K562 (cell line): ENCODE results near the gene RCC2. TPM values are rescaled to one million over a fixed set of nuclear protein-coding genes. Genes with fewer than 3 reads are reported as not detected.
A peak's percentile ranks its signal among the peaks of the same experiment; 100 is the strongest.

ENCODE experiments used
- ATF2 ChIP-seq: sonication (generic); formaldehyde crosslinking; IDR thresholded peaks from 2 replicates; pipeline ENCODE4 v1.8.1; 2022; ENCODE audit warnings: missing genetic modification reagents
- BDP1 ChIP-seq: IDR thresholded peaks from 3 replicates; pipeline ENCODE4 v1.6.1; 2011; ENCODE audit not compliant: insufficient read length, insufficient read depth
- CREB3L1 ChIP-seq: fragments of 450-650 bp; IDR thresholded peaks from 2 replicates; pipeline ENCODE4 v1.6.1; 2014; ENCODE audit warnings: low read depth, mild to moderate bottlenecking, moderate library complexity, borderline replicate concordance
- ELK1 ChIP-seq: sonication (generic); formaldehyde crosslinking; IDR thresholded peaks from 2 replicates; pipeline ENCODE4 v1.8.1; 2022; ENCODE audit warnings: missing genetic modification reagents
- HBP1 ChIP-seq: fragments of 450-650 bp; formaldehyde crosslinking; IDR thresholded peaks from 2 replicates; pipeline ENCODE4 v1.4.0; 2022; ENCODE audit warnings: missing genetic modification characterization
- HSF4 ChIP-seq: fragments of 250-450 bp; sonication (Bioruptor Pico); IDR thresholded peaks from 2 replicates; pipeline ENCODE4 v2.1.2; 2022; ENCODE audit warnings: mild to moderate bottlenecking, moderate library complexity, borderline replicate concordance
- JUNB ChIP-seq: fragments of 450-650 bp; formaldehyde crosslinking; conservative IDR thresholded peaks from 2 replicates; pipeline ENCODE4 v1.4.0; 2020; ENCODE audit warnings: mild to moderate bottlenecking
- MAFG ChIP-seq: fragments of 450-650 bp; conservative IDR thresholded peaks from 2 replicates; pipeline ENCODE4 v1.6.1; 2016; ENCODE audit warnings: missing genetic modification characterization, missing compliant biosample characterization
- MEF2D ChIP-seq: conservative IDR thresholded peaks from 2 replicates; pipeline ENCODE4 v1.6.1; 2016; ENCODE audit warnings: low read depth, missing genetic modification characterization, missing compliant biosample characterization
- MTF1 ChIP-seq: fragments of 250-450 bp; sonication (Bioruptor Pico); IDR thresholded peaks from 2 replicates; pipeline ENCODE4 v1.9.0; 2021; ENCODE audit warnings: moderate library complexity, mild to moderate bottlenecking, inconsistent platforms, borderline replicate concordance
- NCOA6 ChIP-seq: fragments of 450-650 bp; IDR thresholded peaks from 2 replicates; pipeline ENCODE4 v1.6.1; 2017; ENCODE audit warnings: mild to moderate bottlenecking
- PCBP1 ChIP-seq: fragments of 200-400 bp; formaldehyde crosslinking; IDR thresholded peaks from 2 replicates; pipeline ENCODE4 v1.6.1; 2018; ENCODE audit warnings: mild to moderate bottlenecking, low read depth, low read length; ENCODE audit not compliant: poor library complexity, severe bottlenecking
- RBM22 ChIP-seq: fragments of 200-400 bp; formaldehyde crosslinking; IDR thresholded peaks from 2 replicates; pipeline ENCODE4 v1.6.1; 2018; ENCODE audit warnings: low read length, low read depth; ENCODE audit not compliant: poor library complexity, severe bottlenecking
- RBM25 ChIP-seq: fragments of 200-400 bp; formaldehyde crosslinking; IDR thresholded peaks from 2 replicates; pipeline ENCODE4 v1.6.1; 2018; ENCODE audit warnings: low read length, low read depth, moderate library complexity; ENCODE audit not compliant: severe bottlenecking
- RFX1 ChIP-seq: fragments of 450-650 bp; IDR thresholded peaks from 2 replicates; pipeline ENCODE4 v1.6.1; 2016; ENCODE audit warnings: mild to moderate bottlenecking, moderate library complexity
- SFPQ ChIP-seq: fragments of 200-400 bp; formaldehyde crosslinking; IDR thresholded peaks from 2 replicates; pipeline ENCODE4 v1.6.1; 2017; ENCODE audit warnings: mild to moderate bottlenecking, low read depth, low read length, moderate library complexity
- TAF1 ChIP-seq: IDR thresholded peaks from 2 replicates; pipeline ENCODE4 v1.6.1; 2011; ENCODE audit warnings: mild to moderate bottlenecking, low read length, moderate library complexity; ENCODE audit not compliant: insufficient read depth, control insufficient read depth, severe bottlenecking; ENCODE audit errors: extremely low read depth
- ZNF699 ChIP-seq: fragments of 250-450 bp; sonication (Bioruptor Pico); IDR thresholded peaks from 2 replicates; pipeline ENCODE4 v1.8.0; 2021; ENCODE audit warnings: mild to moderate bottlenecking, moderate library complexity; ENCODE audit not compliant: insufficient replicate concordance
- ZNF785 ChIP-seq: fragments of 250-450 bp; sonication (Bioruptor Pico); IDR thresholded peaks from 2 replicates; pipeline ENCODE4 v1.4.0; 2020; ENCODE audit warnings: mild to moderate bottlenecking
- ZNF79 ChIP-seq: fragments of 250-450 bp; sonication (Bioruptor Pico); IDR thresholded peaks from 2 replicates; pipeline ENCODE4 v1.4.0; 2020; ENCODE audit warnings: low read depth, mild to moderate bottlenecking, moderate library complexity
- polyA plus RNA-seq, 8 experiments: library from polyadenylated mRNA; depleted of rRNA in 4 of 8; stranded (reverse) in 5 of 8; unstranded in 3 of 8; fragments of >200 nt; fragmentation: Nextera tagmentation in 2 of 8; fragmentation: Illumina TruSeq in 1 of 8; extraction: Ambion mirVana in 2 of 8; extraction: Trizol in 1 of 8; gene quantifications; 2 replicates each; pipeline versions ENCODE4 v1.2.1 to v1.2.3, GENCODE V29; 2011 to 2014; ENCODE audit warnings: inconsistent platforms in 1 of 8, missing spikeins in 1 of 8
- total RNA-seq, 7 experiments: library from RNA; depleted of rRNA in 6 of 7; stranded (reverse); fragments of >200 nt in 6 of 7; fragmentation: Illumina TruSeq in 2 of 7; extraction: Trizol in 2 of 7; gene quantifications; 2 replicates each; pipeline versions ENCODE4 v1.2.1 to v1.2.3, GENCODE V29; 2011 to 2021; ENCODE audit warnings: low replicate concordance in 1 of 7

The RCC2 gene
- total and polyA plus RNA-seq, 9 of the 15 experiments (the other 6 are each of a cell fraction or from before 2014, with no cell fraction given) = 31.8 to 292 (median 116) TPM

- peak; percentile 99 for TF ChIP-seq HBP1 (CRISPR knock-in tag)
- TF ChIP-seq MEF2D (tag) = peak; percentile 99
- no peak for TF ChIP-seq CREB3L1
- TF ChIP-seq JUNB (CRISPR knock-in tag) = peak; percentile 64; the same call in 1 of the 2 replicates
- no peak for TF ChIP-seq ELK1 (CRISPR knock-in tag)
- peak; percentile 99 for TF ChIP-seq MTF1 (CRISPR knock-in tag)
- no peak for TF ChIP-seq RFX1
- no peak for TF ChIP-seq NCOA6
- TF ChIP-seq RBM25 = no peak
- TF ChIP-seq RBM22 = no peak
- TF ChIP-seq HSF4 = peak; percentile 100
- TF ChIP-seq MAFG = peak; percentile 91
- no peak for TF ChIP-seq ATF2 (CRISPR knock-in tag)
- TF ChIP-seq ZNF785 = peak; percentile 79; the same call in 1 of the 2 replicates
- TF ChIP-seq ZNF699 (CRISPR knock-in tag) = peak; percentile 98
- peak; percentile 92 for TF ChIP-seq ZNF79
- no peak for TF ChIP-seq TAF1
- no peak for TF ChIP-seq PCBP1
- no peak for TF ChIP-seq BDP1
- no peak for TF ChIP-seq SFPQ
Observed at GRCh38 chr1:17360272-17360956, 79.1 kb downstream of the RCC2 start (continued).
